ENCODE results near the gene LTBP1.

LTBP1 gene

GRCh38 chr2:33404321-33404720, 457.6 kb downstream of the LTBP1 start:
- no peak for DNase-seq (ENCODE audit: low read depth, low spot score)
- TF ChIP-seq CTCF (IDR thresholded peaks at IDR 0.05; ENCODE audit: low read depth, low read length) = no peak
- in situ Hi-C loops (cut with HindIII; ENCODE audit: low sequenced_read_pairs) = no loop called here
- no peak overlapping the region for H3K4me3 ChIP-seq (ENCODE audit: low read depth, low read length)

GRCh38 chr2:33406622-33407021, 459.9 kb downstream of the LTBP1 start:
- no peak overlapping the region for H3K4me3 ChIP-seq (ENCODE audit: low read depth, low read length)
- no peak for TF ChIP-seq CTCF (IDR thresholded peaks at IDR 0.05; ENCODE audit: low read depth, low read length)
- DNase-seq (ENCODE audit: low read depth, low spot score) = peak; percentile 22
- in situ Hi-C loops (cut with HindIII; ENCODE audit: low sequenced_read_pairs) = no loop called here

GRCh38 chr2:33408109-33408508, 461.4 kb downstream of the LTBP1 start:
- no peak for TF ChIP-seq CTCF (IDR thresholded peaks at IDR 0.05; ENCODE audit: low read depth, low read length)
- H3K4me3 ChIP-seq (ENCODE audit: low read depth, low read length) = no peak overlapping the region
- DNase-seq (ENCODE audit: low read depth, low spot score) = no peak
- in situ Hi-C loops (cut with HindIII; ENCODE audit: low sequenced_read_pairs) = no loop called here

GRCh38 chr2:33409417-33409955, 462.7 kb downstream of the LTBP1 start:
- no peak overlapping the region for H3K4me3 ChIP-seq (ENCODE audit: low read depth, low read length)
- TF ChIP-seq CTCF (IDR thresholded peaks at IDR 0.05; ENCODE audit: low read depth, low read length) = no peak
- no peak for DNase-seq (ENCODE audit: low read depth, low spot score)
- in situ Hi-C loops (cut with HindIII; ENCODE audit: low sequenced_read_pairs) = no loop called here

- TF ChIP-seq CTCF (IDR thresholded peaks at IDR 0.05; ENCODE audit: low read depth, low read length) = no peak
- in situ Hi-C loops (cut with HindIII; ENCODE audit: low sequenced_read_pairs) = no loop called here
- peak; percentile 88 for DNase-seq (ENCODE audit: low read depth, low spot score)
- no peak overlapping the region for H3K4me3 ChIP-seq (ENCODE audit: low read depth, low read length)
Observed at GRCh38 chr2:33411765-33412164, 465.0 kb downstream of the LTBP1 start.

GRCh38 chr2:33412920-33413319, 466.2 kb downstream of the LTBP1 start:
- in situ Hi-C loops (cut with HindIII; ENCODE audit: low sequenced_read_pairs) = no loop called here
- peak; percentile 59 for TF ChIP-seq CTCF (IDR thresholded peaks at IDR 0.05; ENCODE audit: low read depth, low read length)
- no peak overlapping the region for H3K4me3 ChIP-seq (ENCODE audit: low read depth, low read length)
- peak; percentile 77 for DNase-seq (ENCODE audit: low read depth, low spot score)

All from astrocyte of the spinal cord (primary cell).